ENCODE results near the gene SGMS2. TPM values are rescaled to one million over a fixed set of nuclear protein-coding genes. Genes with fewer than 3 reads are reported as not detected.

Gene SGMS2
- total RNA-seq, 6 experiments from 2014 or later = 12.3 to 67.8 (median 29.3) TPM

DNA sequence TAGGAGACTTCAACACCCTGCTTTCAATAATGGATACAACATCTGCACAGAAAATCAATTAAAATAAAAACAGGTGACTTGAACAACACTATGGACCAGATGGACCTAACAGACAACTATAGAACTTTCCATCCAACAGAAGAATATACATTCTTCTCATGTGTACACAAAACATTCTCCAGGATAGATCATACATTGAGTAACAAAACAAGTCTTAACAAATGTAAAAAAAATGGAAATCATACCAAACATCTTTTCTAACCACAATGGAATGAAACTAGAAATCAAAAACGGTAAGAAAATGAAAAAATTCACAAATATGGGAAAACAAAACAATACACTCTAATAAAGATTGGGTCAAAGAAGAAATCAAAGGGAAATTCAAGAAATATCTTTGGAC, 131.3 kb downstream of the SGMS2 start:
- Histone ChIP-seq H3K36me3 (peaks cover 0 to 4% (median 0%) of the 10 kb centered on the region in 4 donors), H3K4me1 (no peaks in the 10 kb centered on the region), H3K27ac (no peak overlapping the region), H3K27me3 (no peaks in the 10 kb centered on the region), H3K4me3 (no peak overlapping the region), H3K9me3 (no peaks in the 10 kb centered on the region)
- ATAC-seq (no peak), DNase-seq (no peak)
- TF ChIP-seq, protein P1, sequence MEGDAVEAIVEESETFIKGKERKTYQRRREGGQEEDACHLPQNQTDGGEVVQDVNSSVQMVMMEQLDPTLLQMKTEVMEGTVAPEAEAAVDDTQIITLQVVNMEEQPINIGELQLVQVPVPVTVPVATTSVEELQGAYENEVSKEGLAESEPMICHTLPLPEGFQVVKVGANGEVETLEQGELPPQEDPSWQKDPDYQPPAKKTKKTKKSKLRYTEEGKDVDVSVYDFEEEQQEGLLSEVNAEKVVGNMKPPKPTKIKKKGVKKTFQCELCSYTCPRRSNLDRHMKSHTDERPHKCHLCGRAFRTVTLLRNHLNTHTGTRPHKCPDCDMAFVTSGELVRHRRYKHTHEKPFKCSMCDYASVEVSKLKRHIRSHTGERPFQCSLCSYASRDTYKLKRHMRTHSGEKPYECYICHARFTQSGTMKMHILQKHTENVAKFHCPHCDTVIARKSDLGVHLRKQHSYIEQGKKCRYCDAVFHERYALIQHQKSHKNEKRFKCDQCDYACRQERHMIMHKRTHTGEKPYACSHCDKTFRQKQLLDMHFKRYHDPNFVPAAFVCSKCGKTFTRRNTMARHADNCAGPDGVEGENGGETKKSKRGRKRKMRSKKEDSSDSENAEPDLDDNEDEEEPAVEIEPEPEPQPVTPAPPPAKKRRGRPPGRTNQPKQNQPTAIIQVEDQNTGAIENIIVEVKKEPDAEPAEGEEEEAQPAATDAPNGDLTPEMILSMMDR (IDR thresholded peaks at IDR 0.05) = no peak
- no peak for TF ChIP-seq POLR2A (IDR thresholded peaks at IDR 0.05)
- WGBS (ENCODE audit: insufficient coverage, low coverage, low lambda C conversion rate, missing lambda C conversion rate) = 90% methylated on average over 1 of the region's 1 CpG
- intact Hi-C loops (cut with DNase I) = no loop called here

Small RNA genes lying within 50 kb of the gene (small RNA-seq; reads per million reads assigned to genes)
- 0 reads per million in 2 experiments for gene RNU6-733P

Other genes with a start within 250 kb of the SGMS2 start
- gene PAPSS1, start 104.7 kb upstream of the SGMS2 start, total RNA-seq = 1 to 10 TPM; 3.7 to 7.6 (median 6.8) TPM
- gene CYP2U1, start 106.6 kb downstream of the SGMS2 start, total RNA-seq = 1 to 10 TPM; 3.2 to 7.5 (median 4.7) TPM
- 100 to 1,000 TPM in 3 of 6 experiments, 10 to 100 TPM in 3; 67.2 to 152 (median 104) TPM for gene HADH, start 165.0 kb downstream of the SGMS2 start, total RNA-seq